SK-N-SH (cell line): ENCODE measurements around the gene ZNF516.

Experiments used
- EP300 ChIP-seq, 2 experiments: IDR thresholded peaks; 2 replicates each; pipeline versions ENCODE4 v1.4.0 to v1.6.1; 2012; ENCODE audit warnings: borderline replicate concordance in 1 of 2, low read depth in 1 of 2, low read length in 1 of 2
- FOXM1 ChIP-seq: IDR thresholded peaks from 2 replicates; pipeline ENCODE4 v1.4.0; 2012; ENCODE audit warnings: low read depth, mild to moderate bottlenecking
- RAD21 ChIP-seq: IDR thresholded peaks from 2 replicates; pipeline ENCODE4 v1.6.1; 2012; ENCODE audit warnings: mild to moderate bottlenecking, low read length
- TAF1 ChIP-seq: IDR thresholded peaks from 2 replicates; pipeline ENCODE4 v1.6.1; 2012; ENCODE audit warnings: low read depth, mild to moderate bottlenecking, low read length, moderate library complexity, borderline replicate concordance
- TF ChIP-seq, protein P1 (sequence below): IDR thresholded peaks from 2 replicates; pipeline ENCODE4 v1.6.1; 2012; ENCODE audit warnings: mild to moderate bottlenecking, low read depth, low read length, moderate library complexity
- TF ChIP-seq, protein P2 (sequence below): IDR thresholded peaks from 2 replicates; pipeline ENCODE4 v1.4.0; 2012; ENCODE audit warnings: low read depth
- TF ChIP-seq, protein P3 (sequence below): fragments of 200-600 bp; sonication (generic); IDR thresholded peaks from 2 replicates; pipeline ENCODE4 v1.6.1; 2017; ENCODE audit warnings: antibody characterized with exemption, mild to moderate bottlenecking, moderate library complexity
- TF ChIP-seq, protein P4 (sequence below): fragments of 150-350 bp; IDR thresholded peaks from 2 replicates; pipeline ENCODE4 v1.6.1; 2016; ENCODE audit warnings: mild to moderate bottlenecking, low read depth, low read length

DNA sequence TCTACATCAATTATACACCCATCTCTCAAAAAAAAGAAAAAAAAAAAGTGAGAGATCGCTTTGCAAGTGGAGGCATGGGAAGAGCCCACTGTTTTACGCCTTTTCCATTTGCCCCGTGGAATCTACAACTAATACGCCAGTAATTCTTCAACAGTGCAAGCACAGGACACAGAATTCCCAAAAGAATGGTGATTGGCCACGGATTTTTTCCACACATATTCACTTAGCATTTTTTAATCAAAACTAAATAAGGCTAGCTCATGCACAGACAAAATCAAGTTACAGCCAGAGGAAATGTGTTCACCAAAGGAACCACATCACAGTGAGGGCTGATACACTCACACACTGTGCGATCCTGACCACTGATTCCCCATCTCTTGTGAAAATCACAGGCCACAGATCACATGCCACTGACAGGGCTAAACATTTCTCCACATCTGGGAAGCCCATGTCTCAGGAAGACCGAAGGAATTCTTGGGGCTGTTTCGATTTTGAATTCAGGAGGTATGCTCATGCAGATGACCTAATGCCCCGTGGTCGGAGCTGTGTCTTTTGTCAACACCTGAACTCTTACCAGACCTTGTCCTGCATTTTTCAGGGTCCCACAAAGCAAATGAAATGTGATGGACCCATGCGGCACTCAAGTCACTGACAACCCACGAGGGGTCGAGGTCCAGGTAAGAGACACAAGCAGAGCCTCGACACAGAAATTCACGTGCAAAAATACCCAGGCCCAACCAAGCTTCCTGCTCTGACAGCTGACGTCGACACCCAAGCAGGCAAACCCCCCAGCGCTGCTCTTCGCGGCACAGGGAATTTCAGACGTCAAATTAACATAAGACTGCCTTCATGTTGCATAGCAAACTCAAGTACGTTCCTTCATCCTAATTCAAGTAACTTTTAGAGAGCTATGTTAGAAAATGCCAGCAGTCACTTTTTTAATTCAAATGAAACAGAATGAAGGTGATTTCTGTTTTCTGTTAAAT lies 69.6 kb downstream of the ZNF516 start:
- TF ChIP-seq, protein P1, sequence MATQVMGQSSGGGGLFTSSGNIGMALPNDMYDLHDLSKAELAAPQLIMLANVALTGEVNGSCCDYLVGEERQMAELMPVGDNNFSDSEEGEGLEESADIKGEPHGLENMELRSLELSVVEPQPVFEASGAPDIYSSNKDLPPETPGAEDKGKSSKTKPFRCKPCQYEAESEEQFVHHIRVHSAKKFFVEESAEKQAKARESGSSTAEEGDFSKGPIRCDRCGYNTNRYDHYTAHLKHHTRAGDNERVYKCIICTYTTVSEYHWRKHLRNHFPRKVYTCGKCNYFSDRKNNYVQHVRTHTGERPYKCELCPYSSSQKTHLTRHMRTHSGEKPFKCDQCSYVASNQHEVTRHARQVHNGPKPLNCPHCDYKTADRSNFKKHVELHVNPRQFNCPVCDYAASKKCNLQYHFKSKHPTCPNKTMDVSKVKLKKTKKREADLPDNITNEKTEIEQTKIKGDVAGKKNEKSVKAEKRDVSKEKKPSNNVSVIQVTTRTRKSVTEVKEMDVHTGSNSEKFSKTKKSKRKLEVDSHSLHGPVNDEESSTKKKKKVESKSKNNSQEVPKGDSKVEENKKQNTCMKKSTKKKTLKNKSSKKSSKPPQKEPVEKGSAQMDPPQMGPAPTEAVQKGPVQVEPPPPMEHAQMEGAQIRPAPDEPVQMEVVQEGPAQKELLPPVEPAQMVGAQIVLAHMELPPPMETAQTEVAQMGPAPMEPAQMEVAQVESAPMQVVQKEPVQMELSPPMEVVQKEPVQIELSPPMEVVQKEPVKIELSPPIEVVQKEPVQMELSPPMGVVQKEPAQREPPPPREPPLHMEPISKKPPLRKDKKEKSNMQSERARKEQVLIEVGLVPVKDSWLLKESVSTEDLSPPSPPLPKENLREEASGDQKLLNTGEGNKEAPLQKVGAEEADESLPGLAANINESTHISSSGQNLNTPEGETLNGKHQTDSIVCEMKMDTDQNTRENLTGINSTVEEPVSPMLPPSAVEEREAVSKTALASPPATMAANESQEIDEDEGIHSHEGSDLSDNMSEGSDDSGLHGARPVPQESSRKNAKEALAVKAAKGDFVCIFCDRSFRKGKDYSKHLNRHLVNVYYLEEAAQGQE: no peak
- TF ChIP-seq, protein P2, sequence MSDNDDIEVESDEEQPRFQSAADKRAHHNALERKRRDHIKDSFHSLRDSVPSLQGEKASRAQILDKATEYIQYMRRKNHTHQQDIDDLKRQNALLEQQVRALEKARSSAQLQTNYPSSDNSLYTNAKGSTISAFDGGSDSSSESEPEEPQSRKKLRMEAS: no peak
- TF ChIP-seq FOXM1: no peak
- TF ChIP-seq, protein P3, sequence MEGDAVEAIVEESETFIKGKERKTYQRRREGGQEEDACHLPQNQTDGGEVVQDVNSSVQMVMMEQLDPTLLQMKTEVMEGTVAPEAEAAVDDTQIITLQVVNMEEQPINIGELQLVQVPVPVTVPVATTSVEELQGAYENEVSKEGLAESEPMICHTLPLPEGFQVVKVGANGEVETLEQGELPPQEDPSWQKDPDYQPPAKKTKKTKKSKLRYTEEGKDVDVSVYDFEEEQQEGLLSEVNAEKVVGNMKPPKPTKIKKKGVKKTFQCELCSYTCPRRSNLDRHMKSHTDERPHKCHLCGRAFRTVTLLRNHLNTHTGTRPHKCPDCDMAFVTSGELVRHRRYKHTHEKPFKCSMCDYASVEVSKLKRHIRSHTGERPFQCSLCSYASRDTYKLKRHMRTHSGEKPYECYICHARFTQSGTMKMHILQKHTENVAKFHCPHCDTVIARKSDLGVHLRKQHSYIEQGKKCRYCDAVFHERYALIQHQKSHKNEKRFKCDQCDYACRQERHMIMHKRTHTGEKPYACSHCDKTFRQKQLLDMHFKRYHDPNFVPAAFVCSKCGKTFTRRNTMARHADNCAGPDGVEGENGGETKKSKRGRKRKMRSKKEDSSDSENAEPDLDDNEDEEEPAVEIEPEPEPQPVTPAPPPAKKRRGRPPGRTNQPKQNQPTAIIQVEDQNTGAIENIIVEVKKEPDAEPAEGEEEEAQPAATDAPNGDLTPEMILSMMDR: no peak
- TF ChIP-seq, protein P4, sequence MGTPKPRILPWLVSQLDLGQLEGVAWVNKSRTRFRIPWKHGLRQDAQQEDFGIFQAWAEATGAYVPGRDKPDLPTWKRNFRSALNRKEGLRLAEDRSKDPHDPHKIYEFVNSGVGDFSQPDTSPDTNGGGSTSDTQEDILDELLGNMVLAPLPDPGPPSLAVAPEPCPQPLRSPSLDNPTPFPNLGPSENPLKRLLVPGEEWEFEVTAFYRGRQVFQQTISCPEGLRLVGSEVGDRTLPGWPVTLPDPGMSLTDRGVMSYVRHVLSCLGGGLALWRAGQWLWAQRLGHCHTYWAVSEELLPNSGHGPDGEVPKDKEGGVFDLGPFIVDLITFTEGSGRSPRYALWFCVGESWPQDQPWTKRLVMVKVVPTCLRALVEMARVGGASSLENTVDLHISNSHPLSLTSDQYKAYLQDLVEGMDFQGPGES: no peak
- TF ChIP-seq RAD21: no peak
- TF ChIP-seq EP300 (IDR thresholded peaks at IDR 0.05; ENCODE audit: borderline replicate concordance in 1 of 2, low read depth in 1 of 2, low read length in 1 of 2): no peak
- TF ChIP-seq TAF1: no peak
